GM12801 (cell line): ENCODE measurements around the gene CNNM2.

Experiments used
- TF ChIP-seq, protein P1 (sequence below): IDR thresholded peaks from one replicate; pipeline ENCODE4 v1.5.1; 2011; ENCODE audit warnings: control low read depth; ENCODE audit not compliant: insufficient read length; ENCODE audit errors: extremely low read depth

Gene CNNM2

DNA sequence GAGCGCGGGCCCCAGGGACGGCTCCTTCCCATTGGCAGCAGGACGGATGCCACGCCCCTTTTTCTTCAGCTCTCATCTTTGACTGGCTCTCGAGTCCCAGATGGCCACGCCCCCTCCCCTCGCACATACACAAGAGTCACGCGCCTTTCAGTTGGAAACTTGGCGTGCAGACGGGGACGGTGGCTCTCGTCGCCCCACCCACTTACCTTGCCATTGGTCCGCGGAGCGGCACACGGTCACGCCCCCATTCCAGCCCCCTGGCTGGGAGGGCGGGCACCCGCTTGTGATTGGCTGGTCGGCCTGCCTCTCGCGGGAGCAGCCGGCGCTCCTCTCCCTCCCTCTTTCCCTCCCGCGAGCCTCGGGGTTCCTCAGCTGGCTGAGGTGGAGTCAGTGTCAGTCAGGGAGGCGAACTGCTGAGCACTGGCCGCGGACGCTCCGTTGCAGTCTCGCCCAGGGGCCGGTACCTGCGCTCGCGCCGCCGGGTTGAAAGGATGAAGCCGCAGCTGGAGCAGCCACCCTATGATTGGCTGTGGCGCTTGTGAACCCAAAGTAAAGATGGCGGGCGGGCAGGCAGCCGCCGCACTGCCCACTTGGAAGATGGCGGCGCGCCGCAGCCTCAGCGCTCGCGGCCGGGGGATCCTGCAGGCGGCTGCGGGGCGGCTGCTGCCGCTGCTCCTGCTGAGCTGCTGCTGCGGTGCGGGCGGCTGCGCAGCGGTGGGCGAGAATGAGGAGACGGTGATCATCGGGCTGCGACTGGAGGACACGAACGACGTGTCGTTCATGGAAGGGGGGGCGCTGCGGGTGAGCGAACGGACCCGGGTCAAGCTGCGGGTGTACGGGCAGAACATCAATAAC is at the start of gene CNNM2:
Gene CNNM2, plus strand, starts transcription at position 333 of the 855 bp plus-strand sequence. Its CDS starts 187 bp downstream, at position 520.
- TF ChIP-seq, protein P1, sequence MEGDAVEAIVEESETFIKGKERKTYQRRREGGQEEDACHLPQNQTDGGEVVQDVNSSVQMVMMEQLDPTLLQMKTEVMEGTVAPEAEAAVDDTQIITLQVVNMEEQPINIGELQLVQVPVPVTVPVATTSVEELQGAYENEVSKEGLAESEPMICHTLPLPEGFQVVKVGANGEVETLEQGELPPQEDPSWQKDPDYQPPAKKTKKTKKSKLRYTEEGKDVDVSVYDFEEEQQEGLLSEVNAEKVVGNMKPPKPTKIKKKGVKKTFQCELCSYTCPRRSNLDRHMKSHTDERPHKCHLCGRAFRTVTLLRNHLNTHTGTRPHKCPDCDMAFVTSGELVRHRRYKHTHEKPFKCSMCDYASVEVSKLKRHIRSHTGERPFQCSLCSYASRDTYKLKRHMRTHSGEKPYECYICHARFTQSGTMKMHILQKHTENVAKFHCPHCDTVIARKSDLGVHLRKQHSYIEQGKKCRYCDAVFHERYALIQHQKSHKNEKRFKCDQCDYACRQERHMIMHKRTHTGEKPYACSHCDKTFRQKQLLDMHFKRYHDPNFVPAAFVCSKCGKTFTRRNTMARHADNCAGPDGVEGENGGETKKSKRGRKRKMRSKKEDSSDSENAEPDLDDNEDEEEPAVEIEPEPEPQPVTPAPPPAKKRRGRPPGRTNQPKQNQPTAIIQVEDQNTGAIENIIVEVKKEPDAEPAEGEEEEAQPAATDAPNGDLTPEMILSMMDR: no peak

DNA sequence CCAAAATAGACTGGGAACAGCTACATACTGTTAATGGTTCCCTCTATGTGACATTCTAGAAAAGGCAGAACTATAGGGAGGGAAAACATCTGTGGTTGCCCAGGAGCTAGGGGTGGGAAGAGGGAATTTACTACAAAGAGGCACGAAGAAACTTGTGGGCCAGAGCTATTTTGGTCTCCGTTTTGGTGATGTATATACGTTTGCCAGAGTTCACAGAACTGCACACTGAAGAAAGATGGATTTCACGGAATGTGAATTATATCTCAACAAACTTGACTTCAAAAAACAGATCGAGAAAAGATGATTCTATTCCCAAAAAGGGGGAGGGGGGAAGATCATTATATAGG is 49.2 kb upstream of the CNNM2 start:
- TF ChIP-seq, protein P1: no peak

DNA sequence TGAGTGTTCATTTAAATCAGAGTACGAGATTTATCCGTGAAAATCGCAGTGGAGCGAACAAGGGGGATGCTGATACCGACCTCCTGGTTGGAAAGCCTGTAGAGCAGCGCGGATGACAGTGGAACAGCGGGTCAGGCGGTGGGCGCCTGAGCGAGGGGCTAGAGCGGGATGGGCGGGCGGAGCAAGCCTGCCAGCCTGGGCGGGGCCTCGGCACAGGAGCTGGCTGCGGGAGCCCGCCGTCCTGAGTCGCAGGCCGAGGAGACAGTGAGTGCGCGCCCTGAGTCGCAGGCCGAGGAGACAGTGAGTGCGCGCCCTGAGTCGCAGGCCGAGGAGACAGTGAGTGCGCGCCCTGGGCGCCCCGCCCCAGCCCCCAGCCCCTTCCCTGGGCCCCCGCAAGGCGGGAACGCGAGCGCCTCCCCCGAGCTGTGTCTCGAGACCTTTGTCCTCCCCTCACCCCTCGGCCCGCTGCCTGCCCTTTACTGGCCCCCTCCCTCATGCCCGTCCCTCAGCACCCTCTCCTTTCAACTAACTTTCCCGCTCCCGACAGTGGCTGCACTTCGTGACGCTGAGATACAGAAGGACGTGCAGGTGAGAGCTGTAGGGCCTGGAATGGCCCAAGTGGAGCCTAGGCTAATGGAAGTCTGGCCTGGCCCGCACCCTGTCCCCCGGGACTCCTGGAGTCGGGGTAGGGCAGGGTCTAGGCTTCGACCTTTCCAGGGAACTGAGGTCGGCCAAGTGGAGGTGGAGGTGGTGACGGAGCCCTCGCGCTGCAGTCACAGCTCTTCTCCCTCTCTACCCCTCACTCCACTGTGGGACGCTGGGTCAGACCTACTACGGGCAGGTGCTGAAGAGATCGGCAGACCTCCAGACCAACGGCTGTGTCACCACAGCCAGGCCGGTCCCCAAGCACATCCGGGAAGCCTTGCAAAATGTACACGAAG is 48.6 kb upstream of the CNNM2 start, which contains the start of gene AS3MT:
Gene AS3MT, plus strand, starts transcription at position 213 of the 941 bp plus-strand sequence. Its CDS starts 123 bp downstream, at position 336.
- TF ChIP-seq, protein P1: no peak

DNA sequence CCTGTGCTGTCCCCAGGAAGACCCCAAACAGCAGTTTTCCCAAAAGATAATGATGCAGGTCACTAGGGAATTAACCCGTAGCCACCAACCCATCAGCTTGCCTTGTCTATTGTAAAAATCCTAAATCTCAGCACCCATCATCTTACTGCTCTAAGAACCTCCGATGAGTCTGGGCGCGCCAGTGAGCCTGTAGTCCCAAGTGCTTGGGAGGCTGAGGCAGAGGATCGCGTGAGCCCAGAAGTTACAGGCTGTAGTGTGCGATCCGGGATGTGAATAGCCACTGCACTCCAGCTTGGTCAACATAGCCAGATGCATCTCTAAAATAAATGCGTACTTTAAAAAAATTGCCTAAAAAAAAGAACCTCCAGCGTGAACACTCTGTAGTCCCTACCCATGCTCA is 47.9 kb upstream of the CNNM2 start:
- TF ChIP-seq, protein P1: no peak

DNA sequence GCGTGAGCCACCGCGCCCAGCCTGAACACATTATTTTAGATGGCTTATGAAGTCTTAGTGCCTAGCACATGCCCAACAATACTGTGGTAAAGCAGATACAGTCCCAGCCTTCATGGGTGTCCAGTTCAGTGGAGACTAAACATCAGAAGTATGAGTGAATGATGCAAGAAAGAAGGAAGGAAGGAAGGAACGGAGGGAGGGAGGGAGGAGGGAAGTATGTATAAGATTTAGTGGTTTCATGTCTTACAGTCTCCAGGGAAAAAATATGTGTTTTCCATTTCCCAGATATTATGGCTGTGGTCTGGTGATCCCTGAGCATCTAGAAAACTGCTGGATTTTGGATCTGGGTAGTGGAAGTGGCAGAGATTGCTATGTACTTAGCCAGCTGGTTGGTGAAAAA is 45.9 kb upstream of the CNNM2 start:
- TF ChIP-seq, protein P1: no peak

DNA sequence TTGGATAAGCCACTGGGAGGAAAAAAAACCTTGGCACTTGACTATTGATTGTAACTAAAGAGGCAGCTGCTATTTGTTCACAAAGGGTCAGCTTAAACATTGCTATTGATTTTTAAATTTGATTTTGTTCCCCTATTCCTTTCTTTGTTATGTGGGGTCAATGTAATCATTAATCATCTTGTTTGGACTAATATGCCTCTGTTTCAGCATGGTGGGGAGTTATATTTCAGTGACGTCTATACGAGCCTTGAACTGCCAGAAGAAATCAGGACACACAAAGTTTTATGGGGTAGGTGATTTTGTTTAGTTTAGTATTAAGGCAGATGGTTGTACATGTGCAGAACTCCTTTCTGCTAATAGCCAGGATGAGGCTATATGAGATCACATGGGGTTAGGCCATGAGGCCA is 41.3 kb upstream of the CNNM2 start:
- TF ChIP-seq, protein P1: no peak

DNA sequence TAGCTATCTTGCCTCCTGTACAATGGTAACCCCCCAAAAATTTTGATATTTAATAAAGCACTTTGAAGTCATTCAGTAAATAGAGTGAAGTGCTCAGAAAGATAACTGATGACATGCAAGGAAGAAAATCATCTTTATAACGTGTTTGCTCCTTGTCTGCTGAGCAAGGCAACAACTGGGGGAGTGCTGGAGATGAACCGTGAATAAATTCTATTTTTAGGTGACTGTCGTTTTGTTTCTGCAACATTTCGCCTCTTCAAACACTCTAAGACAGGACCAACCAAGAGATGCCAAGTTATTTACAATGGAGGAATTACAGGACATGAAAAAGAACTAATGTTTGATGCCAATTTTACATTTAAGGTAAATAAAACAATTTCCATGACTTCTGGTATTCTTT is 39.5 kb upstream of the CNNM2 start:
- TF ChIP-seq, protein P1: no peak
